HG03095 (cell line): Measurements from ENCODE around the gene COL4A5.
"Not testable (repeated sequence)": the region's sequence is repeated elsewhere in the genome, so short reads cannot be mapped to it uniquely, and the experiment has no call there.

ENCODE experiments used
- ATAC-seq: cut with Tn5 transposase; IDR thresholded peaks from one replicate; pipeline ENCODE4 v1.9.1; 2021; ENCODE audit warnings: moderate library complexity; ENCODE audit not compliant: unreplicated experiment

Gene COL4A5

DNA sequence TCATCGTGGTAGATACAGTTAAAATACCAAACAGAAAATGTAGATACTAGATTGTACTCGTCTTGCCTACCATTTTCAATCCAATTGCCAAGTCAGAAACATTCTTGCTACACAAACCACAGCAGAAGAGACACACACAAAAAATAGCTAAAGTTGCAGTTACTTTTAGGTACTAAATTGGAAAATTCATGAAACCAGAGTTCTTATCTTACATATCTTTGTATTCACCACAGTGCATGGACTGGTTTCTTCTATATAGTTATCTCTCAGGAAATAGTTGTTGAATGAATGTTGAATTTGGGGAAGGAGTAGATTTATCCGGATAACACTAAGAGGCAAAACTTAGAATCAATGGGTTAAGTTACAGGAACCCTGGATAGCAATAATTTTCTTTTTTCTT is 14.2 kb downstream of the COL4A5 start:
- no peak for ATAC-seq

- no peak for ATAC-seq
These were observed 17.4 kb downstream of the COL4A5 start for GRCh38 chrX:108456971-108457477.

DNA sequence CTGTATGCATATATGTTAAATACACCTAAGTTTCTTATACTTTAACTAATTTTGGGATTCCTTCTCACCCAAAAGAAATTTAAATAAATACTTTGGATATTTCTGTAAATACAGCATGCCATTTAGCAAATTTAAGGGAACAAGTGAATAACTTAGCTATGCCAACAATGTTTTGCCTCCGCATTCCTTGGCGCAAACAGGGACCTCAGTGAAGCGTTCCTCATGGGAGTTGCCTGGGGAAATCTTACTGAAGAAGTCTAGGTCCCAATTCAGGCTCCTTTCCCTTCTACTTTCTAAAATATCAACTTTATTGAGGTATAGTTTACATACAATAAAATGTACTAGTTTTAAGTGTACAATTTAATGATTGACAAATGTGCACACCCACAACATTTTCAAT is 25.0 kb downstream of the COL4A5 start:
- no peak for ATAC-seq

- ATAC-seq = no peak
These were observed 28.8 kb downstream of the COL4A5 start for GRCh38 chrX:108468486-108468885.

DNA sequence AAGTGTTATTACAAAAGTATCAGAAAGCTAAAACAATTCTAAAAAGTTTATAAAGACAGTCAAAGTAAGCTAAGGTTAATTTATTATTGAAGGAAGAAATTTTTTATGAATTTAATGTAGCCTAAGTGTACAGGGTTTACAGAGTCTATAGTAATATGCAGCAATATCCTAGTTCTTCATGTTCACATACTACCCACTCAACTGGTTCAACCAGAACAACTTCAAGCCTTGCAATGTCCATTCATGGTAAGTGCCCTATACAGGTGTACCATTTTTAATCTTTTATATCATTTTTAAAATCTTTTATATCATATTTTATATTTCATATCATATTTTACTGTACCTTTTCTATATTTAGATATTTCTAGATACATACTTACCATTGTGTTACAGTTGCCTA is 34.3 kb downstream of the COL4A5 start:
- ATAC-seq = no peak

DNA sequence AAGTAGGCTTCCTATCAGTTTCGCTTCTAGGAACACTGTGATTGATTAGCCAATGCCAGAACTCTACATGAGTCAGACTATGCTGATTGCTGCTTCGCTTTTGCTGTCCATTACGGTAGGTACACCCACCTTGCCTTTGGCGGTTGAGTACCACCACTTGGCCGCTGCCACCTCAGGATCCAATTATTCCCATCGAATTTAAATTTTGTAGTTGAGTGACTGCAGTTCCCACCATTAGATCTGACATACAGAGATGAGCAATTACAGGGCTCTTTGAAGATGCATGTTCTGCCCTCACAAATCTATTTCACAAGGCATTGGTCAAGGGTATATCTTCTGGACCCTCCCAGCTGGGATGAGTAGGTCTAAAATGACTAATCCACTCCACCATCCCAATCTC is 41.9 kb downstream of the COL4A5 start:
- ATAC-seq = not testable (repeated sequence)

- ATAC-seq = no peak
These were observed 44.6 kb downstream of the COL4A5 start for GRCh38 chrX:108484251-108484650.

DNA sequence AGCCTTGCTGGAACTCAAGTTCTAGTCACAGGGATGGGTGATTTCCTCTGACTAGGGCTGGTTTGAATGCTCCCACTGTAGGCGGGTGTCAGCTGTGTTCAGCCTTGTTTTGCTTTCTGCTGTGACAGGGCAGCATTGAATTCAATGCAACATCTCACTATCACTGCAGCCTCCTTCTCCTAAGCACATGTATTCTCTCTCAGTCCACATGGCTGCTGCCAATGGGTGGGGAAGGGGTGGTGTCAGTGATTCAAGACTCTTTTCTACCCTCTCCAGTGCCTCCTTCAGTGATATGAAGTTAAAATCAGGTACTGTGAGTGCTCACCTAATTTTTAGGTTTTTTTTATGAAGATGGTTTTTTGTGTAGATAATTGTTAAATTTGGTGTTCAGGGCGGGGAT is 46.3 kb downstream of the COL4A5 start:
- ATAC-seq = no peak

GRCh38 chrX:108494406-108495090 is 54.9 kb downstream of the COL4A5 start:
- ATAC-seq = no peak

- ATAC-seq = no peak
These were observed 72.1 kb downstream of the COL4A5 start for GRCh38 chrX:108511721-108512120.

DNA sequence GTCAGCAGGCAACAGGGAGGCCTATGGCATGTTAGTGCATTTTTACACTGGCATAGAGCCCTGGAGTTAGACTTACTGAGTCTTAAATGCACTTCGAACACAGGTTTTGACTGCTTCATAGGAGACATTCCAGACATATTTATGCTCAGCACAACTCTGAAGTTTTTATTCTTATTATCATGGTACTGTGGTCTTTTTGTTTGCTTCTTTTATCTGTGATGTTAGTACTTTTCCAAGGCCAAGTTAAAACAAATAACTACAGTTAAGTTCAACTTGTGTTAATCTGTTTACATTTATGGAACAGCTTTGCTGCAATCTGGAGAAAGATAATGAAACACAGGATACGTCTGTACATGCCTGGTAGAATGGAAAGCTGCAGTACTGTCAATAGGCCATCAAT is 76.5 kb downstream of the COL4A5 start:
- no peak for ATAC-seq

GRCh38 chrX:108527724-108528123 is 88.1 kb downstream of the COL4A5 start:
- ATAC-seq = no peak

DNA sequence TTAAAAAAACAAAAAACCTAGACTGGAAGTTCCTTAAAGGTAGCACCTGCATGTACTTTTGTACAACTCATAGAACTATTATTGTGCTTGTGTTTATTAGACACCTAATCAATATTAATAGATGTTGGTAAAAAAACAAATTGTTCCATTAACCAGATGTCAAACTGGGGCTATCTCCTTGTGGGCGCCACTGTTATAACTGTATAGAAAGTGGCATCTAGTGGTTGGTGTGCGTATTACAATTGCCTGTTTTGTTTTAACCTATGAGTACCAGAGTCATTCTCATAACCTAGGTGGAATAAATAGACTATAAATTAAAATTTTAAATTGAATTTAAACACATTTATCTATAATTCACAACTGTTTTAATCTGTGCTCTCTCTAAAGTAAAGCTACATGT is 97.4 kb downstream of the COL4A5 start:
- ATAC-seq = peak; percentile 81

DNA sequence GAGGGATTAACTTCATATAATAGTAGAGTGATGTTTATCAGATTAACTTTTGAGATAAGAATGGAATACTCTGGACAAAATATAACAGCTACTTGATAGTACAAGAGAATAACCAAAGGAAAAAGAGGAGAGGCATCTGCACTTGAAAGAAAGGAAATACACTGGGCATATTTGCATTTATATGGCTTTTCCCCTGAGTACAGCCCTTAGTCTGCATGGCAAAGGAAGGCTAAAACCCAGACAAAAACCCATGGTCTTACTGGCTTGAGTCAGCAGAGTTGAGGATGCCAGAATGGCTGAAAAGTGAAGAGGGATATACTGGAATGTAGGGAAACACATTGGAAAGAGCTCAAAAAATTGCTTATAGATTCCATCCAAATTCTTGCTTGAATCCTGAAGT is 101.6 kb downstream of the COL4A5 start:
- ATAC-seq = no peak

DNA sequence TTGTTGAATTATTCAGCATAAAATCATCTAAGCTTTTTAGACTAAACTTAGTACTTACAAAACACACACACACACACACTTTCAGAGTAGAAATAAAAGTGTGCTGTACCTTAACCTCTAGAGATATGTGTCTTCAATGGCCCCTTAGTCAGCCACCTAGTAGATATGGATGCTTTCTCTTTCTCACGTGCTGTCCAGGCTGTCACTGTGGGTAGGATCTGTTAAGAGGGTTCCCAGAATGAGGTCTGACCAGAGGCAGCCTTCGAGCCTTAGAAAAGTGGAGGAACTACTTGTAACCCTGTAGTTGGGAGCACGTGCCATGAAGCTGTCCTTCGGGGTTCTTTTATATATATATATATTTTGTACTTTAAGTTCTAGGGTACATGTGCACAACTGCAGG is 117.9 kb downstream of the COL4A5 start:
- ATAC-seq = no peak

GRCh38 chrX:108558217-108558616 is 118.6 kb downstream of the COL4A5 start:
- no peak for ATAC-seq

GRCh38 chrX:108573136-108573535 is 133.5 kb downstream of the COL4A5 start:
- ATAC-seq = no peak

DNA sequence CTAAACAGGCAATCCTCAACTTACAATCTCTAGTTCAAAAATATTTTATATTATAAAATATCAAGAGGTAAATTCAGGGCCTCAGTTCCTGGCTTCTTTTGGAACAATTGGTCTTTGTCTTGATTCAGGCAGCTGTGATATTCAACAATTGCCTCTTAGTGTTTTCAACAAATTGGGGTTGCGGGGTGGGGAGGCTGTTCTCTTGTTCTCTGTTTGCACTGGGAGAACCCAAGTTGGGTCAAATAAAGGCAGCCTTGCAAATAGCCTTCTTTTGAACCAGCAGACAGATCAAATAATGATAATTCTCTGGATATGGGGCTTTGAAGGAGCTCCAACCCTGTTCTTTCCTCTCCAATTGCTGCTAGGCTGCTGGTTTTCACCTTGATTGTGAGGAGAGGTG is 142.5 kb downstream of the COL4A5 start:
- ATAC-seq = no peak

- ATAC-seq = no peak
These were observed 145.1 kb downstream of the COL4A5 start for GRCh38 chrX:108584617-108585211.

DNA sequence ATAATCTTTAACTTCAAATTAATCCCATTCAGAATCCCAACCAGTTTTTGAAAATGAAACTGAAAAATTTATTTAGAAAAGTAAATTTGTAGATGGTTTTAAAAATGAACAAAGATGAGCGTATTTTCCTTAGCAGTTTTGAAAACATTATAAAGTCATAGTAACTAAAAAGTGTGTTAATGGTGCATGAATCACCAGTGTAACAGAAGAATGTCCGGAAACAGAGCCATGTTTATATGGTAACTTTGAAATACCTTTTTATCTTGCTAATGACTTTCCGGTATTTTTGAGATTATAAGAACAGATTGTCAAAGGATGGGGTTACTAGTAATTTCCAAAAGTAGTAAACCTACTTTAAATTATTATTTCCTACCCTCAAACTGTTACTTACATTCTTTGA is 150.9 kb downstream of the COL4A5 start:
- ATAC-seq = no peak

GRCh38 chrX:108601276-108601675 is 161.6 kb downstream of the COL4A5 start:
- ATAC-seq = no peak

DNA sequence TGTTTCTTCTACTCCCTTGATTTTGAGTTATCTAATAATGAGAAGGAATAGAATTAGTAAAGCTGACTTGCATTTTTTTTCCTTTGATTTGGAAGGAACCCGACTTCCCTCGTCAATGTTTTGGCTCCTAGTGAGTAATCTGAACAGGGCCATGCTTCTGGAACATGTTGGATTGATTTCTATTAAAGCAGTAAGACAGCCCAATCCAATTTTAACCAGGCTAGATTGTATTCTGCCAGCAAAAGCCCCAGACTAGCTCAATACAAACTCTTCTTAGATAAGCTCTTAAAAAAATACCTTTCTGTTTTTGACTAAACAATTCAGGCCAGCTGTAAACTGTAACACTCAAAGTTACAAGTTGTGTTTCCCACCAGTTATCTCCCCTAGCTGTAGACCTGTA is 170.5 kb downstream of the COL4A5 start:
- ATAC-seq = no peak

GRCh38 chrX:108614616-108615015 is 175.0 kb downstream of the COL4A5 start:
- no peak for ATAC-seq
